Measurements from ENCODE around the gene GTF2A1L.
"Not testable (repeated sequence)": the region's sequence is repeated elsewhere in the genome, so short reads cannot be mapped to it uniquely, and the experiment has no call there.

The GTF2A1L gene, protein sequence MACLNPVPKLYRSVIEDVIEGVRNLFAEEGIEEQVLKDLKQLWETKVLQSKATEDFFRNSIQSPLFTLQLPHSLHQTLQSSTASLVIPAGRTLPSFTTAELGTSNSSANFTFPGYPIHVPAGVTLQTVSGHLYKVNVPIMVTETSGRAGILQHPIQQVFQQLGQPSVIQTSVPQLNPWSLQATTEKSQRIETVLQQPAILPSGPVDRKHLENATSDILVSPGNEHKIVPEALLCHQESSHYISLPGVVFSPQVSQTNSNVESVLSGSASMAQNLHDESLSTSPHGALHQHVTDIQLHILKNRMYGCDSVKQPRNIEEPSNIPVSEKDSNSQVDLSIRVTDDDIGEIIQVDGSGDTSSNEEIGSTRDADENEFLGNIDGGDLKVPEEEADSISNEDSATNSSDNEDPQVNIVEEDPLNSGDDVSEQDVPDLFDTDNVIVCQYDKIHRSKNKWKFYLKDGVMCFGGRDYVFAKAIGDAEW

DNA sequence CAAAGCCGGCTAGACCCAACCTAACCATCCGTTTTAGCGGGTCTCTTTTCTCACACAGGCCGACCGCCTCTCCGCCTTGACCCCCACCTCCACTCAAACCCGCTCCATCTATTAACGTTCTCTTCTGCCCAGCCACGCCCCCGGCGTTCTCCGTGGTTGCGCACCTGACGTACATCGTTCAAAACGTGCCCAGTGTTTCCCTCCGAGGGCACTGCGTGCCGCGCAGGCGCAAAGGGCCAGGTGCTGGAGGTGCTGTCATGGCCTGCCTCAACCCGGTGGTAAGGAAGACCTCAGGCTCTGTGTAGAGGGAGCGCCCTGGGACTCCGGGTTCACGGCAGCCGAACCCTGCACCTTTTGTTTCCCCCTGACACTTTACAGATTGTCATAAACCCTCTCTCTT, at the start of gene GTF2A1L:
TSS of gene GTF2A1L (plus strand) at position 239 of the 400 bp plus-strand sequence. CDS start at position 258, 19 bp downstream.
- no peak for DNase-seq

DNA sequence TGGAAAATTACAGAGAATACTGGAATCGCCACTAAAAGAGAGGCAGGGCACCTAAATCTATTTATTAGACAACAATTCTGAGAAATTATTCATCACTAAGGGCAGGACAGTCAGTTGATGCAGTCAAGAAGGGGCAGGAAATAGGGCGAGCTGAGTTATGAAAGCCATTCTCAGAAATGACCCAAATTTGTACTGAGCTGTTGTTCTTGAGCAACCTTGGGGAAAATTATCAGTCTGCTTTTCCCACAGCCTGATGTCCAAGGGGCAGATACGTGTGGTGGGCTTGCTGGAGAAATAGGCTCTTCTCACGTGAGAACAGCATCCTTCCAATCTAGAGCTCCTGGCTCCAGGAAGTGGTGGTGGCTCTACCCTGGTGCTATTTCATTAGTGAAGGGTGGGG, 49.1 kb upstream of the GTF2A1L start:
- DNase-seq, result no peak

DNA sequence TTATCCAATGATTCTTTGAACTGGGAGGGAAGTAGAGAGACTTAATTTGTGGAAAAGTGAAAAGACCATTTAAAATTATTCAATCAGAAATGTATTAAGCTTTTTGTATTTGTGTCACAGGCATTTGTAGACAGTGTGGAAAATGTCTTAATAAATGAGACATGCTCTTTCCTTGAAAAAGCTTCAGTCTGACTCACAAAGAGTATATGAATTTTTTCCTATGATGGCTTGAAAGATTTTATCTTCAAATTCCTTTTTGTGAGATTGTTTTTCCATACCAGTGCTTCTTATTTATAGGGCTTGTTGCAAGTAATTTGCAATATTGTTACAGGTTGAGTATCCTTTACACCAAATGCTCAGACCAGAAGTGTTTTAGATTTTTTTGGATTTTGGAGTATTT, 48.2 kb upstream of the GTF2A1L start:
- no peak for DNase-seq

DNA sequence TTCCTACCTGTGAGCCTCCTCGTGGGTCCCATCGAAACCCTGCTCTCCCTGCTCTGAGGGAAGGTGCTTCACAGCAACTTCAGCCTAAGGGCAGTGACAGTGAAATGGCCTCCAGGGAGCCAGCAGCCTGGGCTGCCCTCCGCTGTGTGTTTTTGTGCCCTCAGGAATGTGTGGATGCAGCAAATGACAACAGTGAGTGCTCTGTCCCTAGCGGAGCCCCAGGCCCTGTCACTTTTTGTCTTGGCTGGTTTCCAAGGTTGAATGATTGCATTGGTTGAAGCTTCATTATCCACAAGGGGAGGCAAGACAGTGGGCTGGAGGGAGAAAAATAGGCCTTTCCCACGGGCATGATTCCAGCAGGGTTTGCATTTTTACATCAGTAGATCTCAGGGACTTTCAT, 44.8 kb upstream of the GTF2A1L start:
- no peak for DNase-seq

DNA sequence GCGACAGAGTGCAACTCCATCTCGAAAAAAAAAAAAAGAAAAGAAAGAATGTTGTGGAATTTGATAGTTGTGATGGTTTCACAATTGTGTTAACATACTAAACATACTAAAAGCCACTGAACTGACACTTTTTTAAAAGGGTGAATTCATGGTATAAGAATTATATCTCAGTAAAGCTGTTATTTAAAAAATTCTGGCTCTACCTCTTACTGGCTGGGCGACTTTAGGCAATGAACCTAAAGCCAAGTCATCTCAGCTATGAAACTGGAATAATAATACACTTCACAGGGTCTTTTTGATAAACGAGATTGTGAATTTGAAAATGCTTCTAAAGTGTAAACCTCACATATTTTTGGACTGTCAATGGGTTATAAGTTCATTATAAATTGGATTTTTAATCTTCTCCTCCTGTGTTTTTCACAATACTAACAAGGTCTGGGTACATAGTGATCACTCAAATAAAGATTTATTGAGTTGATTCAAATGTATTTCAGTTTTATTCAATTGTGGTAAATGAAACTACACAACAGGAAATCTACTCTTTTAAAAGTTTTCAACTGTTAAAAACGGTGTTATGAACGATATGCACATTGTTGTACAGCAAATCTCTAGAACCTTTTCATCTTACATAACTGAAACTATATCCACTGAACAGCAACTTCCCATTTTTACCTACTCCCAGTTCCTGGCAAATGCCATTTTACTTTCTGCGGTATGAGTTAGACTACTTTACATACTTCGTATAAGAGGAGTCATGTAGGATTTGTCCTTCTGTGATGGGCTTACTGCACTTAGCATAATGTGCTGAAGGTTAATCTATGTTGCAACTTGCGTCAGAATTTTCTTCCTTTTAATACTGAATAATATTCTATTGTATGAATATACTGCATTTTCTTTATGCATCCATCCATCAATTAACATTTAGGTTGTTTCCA, 43.0 kb upstream of the GTF2A1L start:
- no peak for DNase-seq

DNA sequence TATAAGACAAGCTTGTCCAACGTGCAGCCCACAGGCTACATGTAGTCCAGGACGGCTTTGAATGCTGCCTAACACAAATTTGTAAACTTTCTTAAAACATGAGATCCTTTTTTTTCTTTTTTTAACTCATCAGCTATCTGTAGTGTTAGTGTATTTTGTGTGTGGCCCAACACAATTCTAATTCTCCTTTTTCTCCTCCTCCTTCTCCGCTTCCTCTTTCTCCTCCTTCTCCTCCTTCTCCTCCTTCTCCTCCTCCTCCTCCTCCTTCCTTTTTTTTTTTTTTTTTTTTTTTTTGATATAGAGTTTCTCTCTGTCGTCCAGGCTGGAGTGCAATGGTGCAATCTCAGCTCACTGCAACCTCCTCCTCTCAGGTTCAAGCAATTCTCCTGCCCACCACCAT, 39.3 kb upstream of the GTF2A1L start:
- no peak for DNase-seq

DNA sequence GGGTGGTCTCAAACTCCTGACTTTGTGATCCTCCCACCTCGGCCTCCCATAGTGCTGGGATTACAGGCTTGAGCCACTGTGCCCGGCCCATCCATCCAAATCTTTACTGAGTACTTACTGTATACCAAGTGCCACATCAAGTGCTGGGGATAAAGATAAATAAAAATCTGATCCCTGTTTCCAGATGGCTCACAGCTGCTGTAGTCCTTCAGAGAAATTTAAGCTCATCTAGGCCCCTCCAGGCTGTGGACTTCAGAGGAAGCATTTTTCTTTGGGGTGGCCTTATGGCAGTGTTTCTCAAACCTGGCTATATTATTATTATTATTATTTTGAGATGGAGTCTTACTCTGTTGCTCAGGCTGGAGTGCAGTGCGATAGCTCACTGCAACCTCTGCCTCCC, 33.7 kb upstream of the GTF2A1L start:
- no peak for DNase-seq

DNA sequence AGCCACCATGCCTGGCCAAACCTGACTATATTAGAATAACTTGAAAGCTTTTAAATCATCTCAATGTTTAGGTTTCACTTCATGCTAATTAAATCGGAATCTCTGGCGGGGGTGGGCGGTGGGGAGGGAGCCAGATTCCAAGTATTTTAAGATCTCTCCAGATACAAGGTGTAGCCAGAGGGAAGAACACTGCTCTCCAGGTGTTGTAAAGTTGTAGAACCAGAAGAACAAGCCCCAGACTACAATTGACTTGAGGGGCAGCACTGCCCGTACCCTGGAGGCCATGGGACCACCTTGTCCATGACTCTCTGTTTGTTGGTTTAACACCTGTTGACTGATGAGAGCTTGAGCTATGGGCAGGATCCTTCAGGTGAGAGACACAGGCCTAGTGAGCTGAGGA, 33.1 kb upstream of the GTF2A1L start:
- no peak for DNase-seq

DNA sequence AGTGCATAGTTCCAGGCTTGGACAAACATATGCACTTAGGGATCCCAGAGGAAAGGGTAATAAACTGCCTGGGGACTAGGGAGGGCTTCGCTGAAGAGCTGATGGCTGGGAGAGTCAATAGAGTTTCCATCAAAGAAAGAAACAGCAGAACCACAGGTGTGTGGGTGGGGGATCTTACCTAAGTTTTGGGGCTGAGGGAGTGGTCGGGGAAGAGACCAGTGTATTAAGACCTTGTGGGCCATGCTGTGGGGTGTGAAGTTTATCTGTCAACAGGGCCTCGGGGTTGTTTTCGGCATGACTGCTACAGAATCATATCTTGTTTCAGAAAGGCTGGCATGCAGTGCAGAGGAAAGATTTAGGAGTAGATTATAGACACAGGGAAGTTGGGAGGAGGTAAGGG, 31.2 kb upstream of the GTF2A1L start:
- DNase-seq, result no peak

DNA sequence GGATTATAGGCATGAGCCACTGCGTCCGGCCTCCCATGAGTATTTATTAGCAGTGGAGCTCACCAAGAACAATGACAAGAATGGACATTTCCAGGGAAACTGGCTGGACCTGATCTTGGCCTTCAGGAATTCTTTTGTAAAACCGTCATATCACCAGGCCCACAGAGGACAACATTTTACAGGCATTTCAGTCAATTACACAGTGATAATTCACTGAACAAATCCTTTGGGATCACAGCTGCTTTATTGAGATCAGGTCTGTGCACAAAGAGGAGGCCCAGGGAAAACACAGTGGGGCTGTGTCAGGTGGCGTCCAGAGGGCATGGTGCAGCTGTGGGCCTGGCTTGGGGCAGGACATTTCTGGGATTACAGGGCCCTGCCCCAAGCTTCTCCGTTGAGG, 30.1 kb upstream of the GTF2A1L start:
- DNase-seq, result no peak

DNA sequence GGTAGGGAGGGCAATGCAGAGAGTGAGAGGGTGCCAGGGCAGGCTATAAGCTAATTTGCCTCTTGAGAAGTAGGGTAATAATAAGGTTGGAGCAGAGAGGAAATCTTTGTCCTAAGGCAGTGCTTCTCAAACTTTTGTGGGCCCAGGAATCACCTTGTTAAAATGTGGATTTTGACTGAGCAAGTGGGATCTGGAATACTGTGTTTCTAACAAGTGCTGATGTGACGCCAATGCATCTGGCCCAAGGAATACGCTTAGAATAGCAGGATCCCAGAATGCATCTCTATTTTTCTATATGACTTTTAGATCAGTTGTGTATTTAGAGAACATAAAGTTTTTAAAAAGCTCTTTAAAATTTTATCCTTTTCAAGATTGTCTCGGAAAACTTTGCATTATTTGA, 29.7 kb upstream of the GTF2A1L start:
- DNase-seq, result no peak

DNA sequence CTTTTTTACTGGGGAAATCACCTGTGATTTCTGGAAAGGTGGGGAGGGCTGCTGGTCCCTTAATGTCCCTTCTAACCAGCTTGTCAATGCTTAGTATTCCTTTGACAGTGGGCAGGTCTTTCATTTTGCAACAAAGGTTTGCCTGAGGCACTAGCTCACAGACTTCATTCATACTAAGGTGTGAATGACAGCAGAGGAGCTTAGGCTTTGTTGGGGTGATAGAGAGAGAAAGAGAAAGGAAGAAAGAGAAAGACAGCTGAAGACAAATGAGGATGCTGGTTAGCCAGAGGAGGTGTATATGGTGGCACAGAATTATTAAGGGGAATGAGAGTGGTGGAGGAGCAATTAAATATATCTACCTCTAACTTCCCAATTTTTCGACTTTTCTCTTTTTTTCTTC, 28.9 kb upstream of the GTF2A1L start:
- no peak for DNase-seq

DNA sequence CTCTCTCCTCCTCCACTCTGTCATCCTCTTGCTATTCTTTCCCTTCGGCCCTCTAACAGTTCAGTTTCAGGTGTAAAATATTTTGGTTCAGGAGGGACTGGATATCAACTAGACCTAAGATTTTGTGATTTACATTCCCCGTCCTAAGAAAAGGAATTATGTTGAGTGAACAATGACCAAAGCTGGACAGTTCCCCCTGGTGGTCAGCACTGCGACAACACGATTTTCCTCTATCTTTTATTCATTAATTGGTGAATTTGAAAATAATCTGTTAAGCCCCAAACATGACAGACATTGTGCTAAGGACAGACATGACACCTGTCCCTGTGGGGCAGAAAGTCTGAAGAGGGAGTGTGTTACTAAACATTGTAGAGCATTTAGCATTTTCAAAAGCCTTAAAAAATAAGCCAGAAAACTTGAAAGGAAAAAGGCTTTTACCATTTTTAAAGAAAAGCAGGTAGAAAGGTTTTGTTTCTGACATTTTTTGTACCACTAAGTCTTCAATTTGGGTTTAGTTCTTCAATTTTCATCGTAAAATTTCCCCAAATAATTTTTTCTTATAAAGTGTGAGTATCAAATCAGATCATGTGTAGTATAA, 28.4 kb upstream of the GTF2A1L start:
- no peak for DNase-seq

DNA sequence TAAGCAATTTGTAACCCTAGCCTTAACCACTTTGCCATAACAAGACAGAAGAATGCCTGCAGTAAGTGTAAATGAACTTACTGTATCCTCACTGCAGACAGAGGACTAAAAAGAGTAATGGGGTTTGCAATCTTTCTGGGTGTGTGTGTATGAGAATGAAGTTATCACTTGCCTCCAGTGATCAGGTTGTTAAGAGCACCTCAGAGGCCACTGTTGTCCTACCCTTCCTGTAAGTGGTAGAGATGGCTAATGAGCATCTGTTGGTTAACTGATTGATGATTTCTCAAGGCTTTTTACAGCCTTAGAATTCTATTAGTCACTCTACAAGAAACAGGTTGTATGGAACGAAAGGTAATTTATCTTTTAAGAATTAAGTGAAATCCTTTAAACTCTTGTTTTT, 27.6 kb upstream of the GTF2A1L start:
- no peak for DNase-seq

DNA sequence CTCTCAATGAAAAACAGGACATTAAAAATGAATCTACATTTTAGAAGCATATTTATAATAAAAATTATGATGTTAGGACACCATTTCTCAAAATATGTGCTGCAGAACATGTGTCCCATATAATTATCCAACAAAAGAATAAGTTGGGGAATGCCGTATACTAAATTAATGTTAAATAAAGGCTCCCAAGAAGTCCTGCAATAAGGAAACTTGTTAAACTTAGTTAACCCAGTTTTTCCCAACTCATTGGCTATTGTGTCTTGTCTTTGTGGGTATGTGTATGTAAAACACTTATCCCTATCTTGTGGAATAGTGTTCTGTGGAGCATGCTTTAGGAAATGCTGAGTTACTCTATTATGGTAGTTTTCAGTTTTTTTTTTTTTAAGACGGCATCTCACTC, 25.6 kb upstream of the GTF2A1L start:
- DNase-seq, result no peak

DNA sequence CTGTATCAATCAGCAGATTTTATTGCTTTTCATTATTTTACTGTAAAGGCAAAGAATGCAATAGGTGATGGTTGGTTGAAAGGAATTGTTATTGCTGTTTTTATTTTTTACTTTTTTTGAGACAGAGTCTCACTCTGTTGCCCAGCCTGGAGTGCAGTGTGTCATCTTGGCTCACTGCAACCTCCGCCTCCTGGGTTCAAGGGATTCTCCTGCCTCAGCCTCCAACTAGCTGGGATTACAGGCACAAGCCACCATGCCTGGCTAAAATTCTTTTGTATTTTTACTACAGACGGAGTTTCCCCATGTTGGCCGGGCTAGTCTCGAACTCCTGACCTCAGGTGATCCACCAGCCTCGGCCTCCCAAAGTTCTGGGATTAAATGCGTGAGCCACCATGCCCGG, 20.9 kb upstream of the GTF2A1L start:
- not testable (repeated sequence) for DNase-seq

DNA sequence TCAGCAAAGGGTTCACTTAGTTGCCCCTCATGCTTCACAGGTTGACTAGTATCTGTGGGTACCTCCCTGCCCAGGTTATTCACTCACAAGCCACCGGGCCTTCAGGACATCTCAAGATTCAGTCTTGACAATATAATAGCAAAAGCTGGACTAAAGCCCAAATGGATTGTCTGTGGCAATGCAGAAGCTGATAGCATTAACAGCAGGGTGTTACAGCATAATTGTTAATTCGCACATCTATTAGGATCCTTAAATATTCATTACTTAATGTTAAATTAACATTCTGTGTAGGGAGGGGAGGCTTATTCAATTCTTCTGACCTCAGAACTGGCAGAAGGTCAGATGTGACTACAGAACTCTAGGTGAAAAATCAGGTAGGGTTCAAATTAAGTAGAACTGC, 20.2 kb upstream of the GTF2A1L start:
- no peak for DNase-seq

DNA sequence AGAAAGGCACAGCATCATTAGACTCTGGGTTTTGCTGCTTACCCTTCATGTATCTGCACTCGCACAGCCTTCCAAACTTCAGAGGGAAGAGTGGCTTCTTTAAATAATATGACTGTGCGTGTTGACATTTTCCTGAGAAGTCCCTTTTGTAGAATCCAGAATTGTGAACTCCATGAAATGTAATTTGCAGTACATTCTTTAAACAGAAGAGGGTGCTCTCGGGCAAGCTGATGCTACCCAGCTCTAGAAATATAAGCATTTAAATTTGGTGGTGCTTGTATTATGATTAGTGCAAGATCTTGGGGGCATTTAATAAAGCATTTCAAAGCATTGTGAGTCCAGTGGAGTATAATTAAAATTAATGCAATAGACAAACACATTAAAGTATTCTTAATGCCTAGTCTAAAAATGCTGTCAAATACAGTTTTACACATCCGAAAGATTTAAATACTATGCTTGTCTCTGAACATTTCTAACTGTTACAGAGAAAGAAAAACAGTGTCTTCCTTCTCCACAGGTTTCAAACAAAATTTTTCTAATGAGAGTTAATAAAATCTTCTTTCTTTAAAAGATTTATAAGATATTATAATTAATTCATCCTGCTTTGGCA, 17.3 kb upstream of the GTF2A1L start:
- DNase-seq, result no peak

DNA sequence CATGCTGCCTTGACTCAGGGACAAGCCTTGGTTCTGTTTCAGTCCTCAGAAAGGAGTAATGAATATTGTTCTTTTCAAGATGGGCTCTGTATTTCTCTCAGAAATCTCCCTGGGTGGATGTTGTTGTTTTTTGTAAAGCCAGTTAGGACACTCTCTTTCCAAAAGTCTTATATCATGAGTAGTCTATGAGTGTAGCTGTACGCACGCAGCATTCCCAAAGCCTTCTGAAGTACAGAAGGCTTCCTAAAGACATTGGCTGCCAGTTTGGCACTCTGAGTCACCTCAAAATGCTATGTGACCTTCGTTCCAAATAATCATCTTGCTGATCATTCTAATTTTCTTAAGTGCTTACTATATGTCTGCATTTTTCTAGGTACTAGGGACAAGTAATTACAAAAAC, 16.7 kb upstream of the GTF2A1L start:
- no peak for DNase-seq

DNA sequence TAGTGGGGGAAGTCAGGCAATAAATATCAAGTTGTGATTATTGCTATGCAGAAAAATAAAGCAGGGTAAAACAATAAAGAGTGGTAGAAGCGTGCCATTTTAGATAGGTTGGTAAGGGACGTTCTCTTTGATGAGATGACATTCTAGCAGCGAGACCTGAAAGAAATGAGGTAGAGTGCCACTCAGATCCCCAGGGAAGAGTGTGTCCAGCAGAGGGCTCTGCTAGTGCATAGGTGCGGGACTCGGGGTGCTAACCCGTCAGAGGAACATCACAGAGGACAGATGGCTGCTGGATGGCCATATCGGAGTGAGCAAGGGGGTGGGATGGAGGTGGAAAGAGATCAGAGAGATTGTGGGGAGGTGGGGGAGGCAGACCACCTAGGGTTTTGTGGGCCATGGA, 16.3 kb upstream of the GTF2A1L start:
- no peak for DNase-seq

DNA sequence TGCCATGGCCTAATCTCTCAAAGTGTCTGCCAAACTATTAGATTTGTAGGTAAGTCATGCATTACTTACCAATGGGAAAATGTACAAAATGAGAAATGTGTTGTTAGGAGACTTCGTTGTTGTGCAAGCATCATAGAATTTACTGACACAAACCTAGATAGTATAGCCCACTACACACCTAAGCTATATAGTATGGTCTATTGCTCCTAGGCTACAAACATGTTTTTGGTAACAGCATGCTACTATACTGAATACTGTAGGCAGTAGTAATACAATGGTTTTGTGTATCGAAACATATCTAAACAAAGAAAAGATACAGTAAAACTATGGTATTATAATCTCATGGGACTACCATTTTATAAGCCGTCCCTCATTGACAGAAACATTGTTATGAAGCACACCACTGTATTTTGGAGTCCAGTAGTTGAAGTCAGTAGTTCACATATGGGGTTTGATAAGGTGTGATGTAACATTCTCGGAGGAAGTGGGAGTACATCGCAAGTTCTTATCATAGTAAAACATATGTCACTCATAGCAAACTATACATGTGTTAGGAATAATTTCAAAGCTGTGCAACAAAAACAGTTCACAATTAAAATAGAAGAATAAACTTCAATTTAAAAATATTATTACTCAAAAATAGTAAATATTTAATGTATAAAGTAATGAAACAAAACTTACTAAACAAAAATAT, 12.0 kb upstream of the GTF2A1L start:
- no peak for DNase-seq

DNA sequence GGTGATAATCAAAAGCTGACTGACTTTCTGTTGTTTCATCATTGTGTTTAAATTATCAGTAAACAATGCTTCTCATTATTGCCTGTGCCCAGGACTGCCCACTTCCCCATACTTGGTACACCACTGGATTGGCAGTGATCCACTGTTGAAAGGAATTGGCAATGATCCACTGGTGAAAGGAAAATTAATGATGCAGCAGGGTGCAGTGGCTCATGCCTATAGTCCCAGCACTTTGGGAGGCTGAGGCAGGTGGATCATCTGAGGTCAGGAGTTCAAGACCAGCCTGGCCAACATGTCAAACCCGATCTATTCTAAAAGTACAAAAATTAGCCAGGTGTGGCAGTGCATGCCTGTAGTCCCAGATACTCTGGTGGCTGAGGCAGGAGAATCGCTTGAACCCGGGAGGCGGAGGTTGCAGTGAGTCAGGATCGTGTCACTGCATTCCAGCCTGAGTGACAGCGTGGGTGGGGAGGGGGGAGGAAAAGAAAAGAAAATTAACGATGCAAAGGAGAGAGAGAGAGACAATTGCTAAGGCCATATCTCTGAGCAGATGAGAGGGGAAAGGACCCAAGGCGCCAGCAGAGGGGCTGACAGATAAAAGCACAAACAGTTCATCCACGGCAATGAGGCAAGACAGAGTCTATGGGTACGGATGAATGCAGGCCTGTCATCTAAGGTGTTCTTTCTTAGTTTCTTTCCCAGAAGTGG, 10.2 kb upstream of the GTF2A1L start:
- DNase-seq, result no peak
